SK-N-SH treated with all-trans-retinoic acid at 6 μM for 48 hours (cell line): ENCODE data around the gene LSS.

Experiments
- ATAC-seq: fragments of 200-7000 bp; cut with Tn5 transposase; 3 replicates; pipeline ENCODE4 v1.9.1; 2020; ENCODE audit warnings: mild to moderate bottlenecking, moderate library complexity
- ARNTL ChIP-seq: fragments of 450-650 bp; formaldehyde crosslinking; IDR thresholded peaks from 2 replicates; pipeline ENCODE4 v1.5.0; 2020; ENCODE audit warnings: low read depth, mild to moderate bottlenecking, moderate library complexity, borderline replicate concordance
- CSDC2 ChIP-seq: fragments of 250-450 bp; sonication (Bioruptor Pico); IDR thresholded peaks from 2 replicates; pipeline ENCODE4 v1.5.0; 2020; ENCODE audit warnings: mild to moderate bottlenecking, moderate library complexity
- ESRRG ChIP-seq: fragments of 250-450 bp; sonication (Bioruptor Pico); IDR thresholded peaks from 2 replicates; pipeline ENCODE4 v1.6.1; 2021; ENCODE audit warnings: mild to moderate bottlenecking
- ISL1 ChIP-seq: fragments of 250-450 bp; sonication (Bioruptor Pico); IDR thresholded peaks from 2 replicates; pipeline ENCODE4 v2.1.2; 2022; ENCODE audit warnings: mild to moderate bottlenecking, moderate library complexity
- OSR1 ChIP-seq: fragments of 250-450 bp; sonication (Bioruptor Pico); IDR thresholded peaks from 2 replicates; pipeline ENCODE4 v1.8.0; 2022; ENCODE audit warnings: moderate library complexity, mild to moderate bottlenecking, inconsistent platforms
- PPARA ChIP-seq: fragments of 250-450 bp; sonication (Bioruptor Pico); IDR thresholded peaks from 2 replicates; pipeline ENCODE4 v1.5.0; 2020; ENCODE audit warnings: mild to moderate bottlenecking, borderline replicate concordance
- SNAI2 ChIP-seq: fragments of 250-450 bp; sonication (Bioruptor Pico); IDR thresholded peaks from 2 replicates; pipeline ENCODE4 v1.5.0; 2020; ENCODE audit warnings: mild to moderate bottlenecking, moderate library complexity
- TOX ChIP-seq: fragments of 250-450 bp; sonication (Bioruptor Pico); IDR thresholded peaks from 2 replicates; pipeline ENCODE4 v1.8.0; 2021; ENCODE audit warnings: mild to moderate bottlenecking, moderate library complexity, borderline replicate concordance
- ZC3H10 ChIP-seq: fragments of 250-450 bp; sonication (Bioruptor Pico); IDR thresholded peaks from 2 replicates; pipeline ENCODE4 v1.5.1; 2021; ENCODE audit warnings: mild to moderate bottlenecking, moderate library complexity
- ZFP3 ChIP-seq: fragments of 250-450 bp; sonication (Bioruptor Pico); IDR thresholded peaks from 2 replicates; pipeline ENCODE4 v1.5.0; 2020; ENCODE audit warnings: mild to moderate bottlenecking, moderate library complexity
- ZFP30 ChIP-seq: fragments of 450-650 bp; formaldehyde crosslinking; IDR thresholded peaks from 2 replicates; pipeline ENCODE4 v1.5.0; 2022; ENCODE audit warnings: mild to moderate bottlenecking, moderate library complexity
- ZNF70 ChIP-seq: fragments of 450-650 bp; formaldehyde crosslinking; IDR thresholded peaks from 2 replicates; pipeline ENCODE4 v1.5.0; 2020; ENCODE audit warnings: mild to moderate bottlenecking, moderate library complexity
- ZNF8 ChIP-seq: fragments of 450-650 bp; formaldehyde crosslinking; IDR thresholded peaks from 2 replicates; pipeline ENCODE4 v1.5.0; 2020; ENCODE audit warnings: mild to moderate bottlenecking, moderate library complexity
- TF ChIP-seq, protein P1 (sequence below): fragments of 250-450 bp; sonication (Bioruptor Pico); IDR thresholded peaks from 2 replicates; pipeline ENCODE4 v1.8.0; 2020; ENCODE audit warnings: mild to moderate bottlenecking, moderate library complexity, borderline replicate concordance
- TF ChIP-seq, protein P2 (sequence below): fragments of 250-450 bp; sonication (Bioruptor Pico); IDR thresholded peaks from 2 replicates; pipeline ENCODE4 v1.5.1; 2021; ENCODE audit warnings: mild to moderate bottlenecking, moderate library complexity
- TF ChIP-seq, protein P3 (sequence below): fragments of 250-450 bp; sonication (Bioruptor Pico); IDR thresholded peaks from 2 replicates; pipeline ENCODE4 v1.8.0; 2021; ENCODE audit warnings: low read depth, mild to moderate bottlenecking, moderate library complexity, borderline replicate concordance
- TF ChIP-seq, protein P4 (sequence below): fragments of 250-450 bp; sonication (Bioruptor Pico); IDR thresholded peaks from 2 replicates; pipeline ENCODE4 v1.5.0; 2020; ENCODE audit warnings: mild to moderate bottlenecking, moderate library complexity
- TF ChIP-seq, protein P5 (sequence below): fragments of 250-450 bp; sonication (Bioruptor Pico); IDR thresholded peaks from 2 replicates; pipeline ENCODE4 v1.5.1; 2020; ENCODE audit warnings: low read depth, mild to moderate bottlenecking, moderate library complexity

LSS gene

DNA sequence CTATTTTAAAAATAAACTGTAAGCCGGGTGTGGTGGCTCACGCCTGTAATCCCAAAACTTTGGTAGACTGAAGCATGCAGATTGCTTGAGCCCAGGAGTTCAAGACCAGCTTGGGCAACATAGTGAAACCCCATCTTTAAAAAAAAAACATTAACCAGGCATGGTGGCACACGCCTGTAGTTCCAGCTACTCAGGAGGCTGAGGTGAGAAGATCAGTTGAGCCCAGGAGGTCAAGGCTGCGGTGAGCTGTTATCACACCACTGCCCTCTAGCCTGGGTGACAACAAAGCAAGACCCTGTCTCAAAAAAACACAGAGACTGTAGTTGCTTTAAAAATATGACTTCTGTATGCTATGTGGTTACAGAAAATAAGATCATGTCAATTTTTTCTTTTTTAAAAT, 24.3 kb upstream of the LSS start:
- TF ChIP-seq OSR1 (CRISPR knock-in tag), result no peak
- no peak for TF ChIP-seq ZFP30 (CRISPR knock-in tag)
- TF ChIP-seq ARNTL (CRISPR knock-in tag), result no peak
- TF ChIP-seq, protein P1, sequence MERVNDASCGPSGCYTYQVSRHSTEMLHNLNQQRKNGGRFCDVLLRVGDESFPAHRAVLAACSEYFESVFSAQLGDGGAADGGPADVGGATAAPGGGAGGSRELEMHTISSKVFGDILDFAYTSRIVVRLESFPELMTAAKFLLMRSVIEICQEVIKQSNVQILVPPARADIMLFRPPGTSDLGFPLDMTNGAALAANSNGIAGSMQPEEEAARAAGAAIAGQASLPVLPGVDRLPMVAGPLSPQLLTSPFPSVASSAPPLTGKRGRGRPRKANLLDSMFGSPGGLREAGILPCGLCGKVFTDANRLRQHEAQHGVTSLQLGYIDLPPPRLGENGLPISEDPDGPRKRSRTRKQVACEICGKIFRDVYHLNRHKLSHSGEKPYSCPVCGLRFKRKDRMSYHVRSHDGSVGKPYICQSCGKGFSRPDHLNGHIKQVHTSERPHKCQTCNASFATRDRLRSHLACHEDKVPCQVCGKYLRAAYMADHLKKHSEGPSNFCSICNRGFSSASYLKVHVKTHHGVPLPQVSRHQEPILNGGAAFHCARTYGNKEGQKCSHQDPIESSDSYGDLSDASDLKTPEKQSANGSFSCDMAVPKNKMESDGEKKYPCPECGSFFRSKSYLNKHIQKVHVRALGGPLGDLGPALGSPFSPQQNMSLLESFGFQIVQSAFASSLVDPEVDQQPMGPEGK (CRISPR knock-in tag), result no peak
- ATAC-seq, result no peak

DNA sequence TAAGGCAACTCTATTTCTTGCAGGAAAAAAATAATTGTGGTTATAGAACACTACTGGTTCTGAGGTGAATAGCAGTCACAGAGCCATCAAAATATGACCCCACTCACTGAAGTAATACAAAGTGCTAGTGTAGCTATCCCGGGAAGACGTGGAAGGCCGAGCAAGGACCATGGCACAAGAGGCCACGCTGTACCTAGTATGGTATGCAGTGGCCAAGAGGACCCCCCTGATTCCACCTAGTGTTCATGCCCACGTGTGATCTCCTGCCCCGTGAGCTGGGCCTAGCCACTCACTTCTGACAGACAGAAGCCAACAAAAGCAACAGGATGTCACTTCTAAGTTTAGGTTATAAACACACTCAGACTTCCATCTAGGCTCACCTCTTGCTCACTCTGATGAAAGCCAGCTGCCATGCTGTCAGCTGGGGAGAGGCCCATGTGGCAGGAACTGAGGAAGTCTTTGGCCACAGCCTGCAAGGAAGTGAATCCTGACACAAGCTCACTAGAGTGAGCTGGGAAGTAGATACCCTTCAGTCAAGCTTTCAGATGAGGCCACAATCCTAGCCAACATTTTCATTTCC, 21.7 kb upstream of the LSS start:
- ATAC-seq, result no peak; the same call in 2 of the 3 replicates
- no peak for TF ChIP-seq ZNF8
- TF ChIP-seq, protein P2, sequence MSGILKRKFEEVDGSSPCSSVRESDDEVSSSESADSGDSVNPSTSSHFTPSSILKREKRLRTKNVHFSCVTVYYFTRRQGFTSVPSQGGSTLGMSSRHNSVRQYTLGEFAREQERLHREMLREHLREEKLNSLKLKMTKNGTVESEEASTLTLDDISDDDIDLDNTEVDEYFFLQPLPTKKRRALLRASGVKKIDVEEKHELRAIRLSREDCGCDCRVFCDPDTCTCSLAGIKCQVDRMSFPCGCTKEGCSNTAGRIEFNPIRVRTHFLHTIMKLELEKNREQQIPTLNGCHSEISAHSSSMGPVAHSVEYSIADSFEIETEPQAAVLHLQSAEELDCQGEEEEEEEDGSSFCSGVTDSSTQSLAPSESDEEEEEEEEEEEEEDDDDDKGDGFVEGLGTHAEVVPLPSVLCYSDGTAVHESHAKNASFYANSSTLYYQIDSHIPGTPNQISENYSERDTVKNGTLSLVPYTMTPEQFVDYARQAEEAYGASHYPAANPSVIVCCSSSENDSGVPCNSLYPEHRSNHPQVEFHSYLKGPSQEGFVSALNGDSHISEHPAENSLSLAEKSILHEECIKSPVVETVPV (CRISPR knock-in tag), result no peak

DNA sequence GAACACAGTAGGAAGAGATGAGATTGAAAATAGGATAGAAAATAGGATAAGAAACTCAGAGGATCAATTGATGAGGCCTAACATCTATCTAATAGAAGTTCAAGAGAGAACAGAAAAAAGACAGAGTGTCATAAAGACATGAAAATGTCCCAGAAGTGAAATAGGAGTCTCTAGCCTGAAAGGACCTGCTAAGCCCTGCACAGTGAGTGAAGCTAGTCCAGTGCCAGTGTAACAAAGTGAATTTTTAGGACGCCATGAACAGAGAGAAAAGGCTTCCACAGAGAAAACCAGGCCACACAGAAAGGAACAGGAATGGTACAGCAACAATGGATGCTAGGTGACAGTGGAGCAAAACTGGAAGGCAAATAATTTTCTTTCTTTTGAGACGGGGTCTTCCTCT, 20.3 kb upstream of the LSS start:
- ATAC-seq, result no peak
- TF ChIP-seq ZFP30 (CRISPR knock-in tag) (no peak), TOX (CRISPR knock-in tag) (no peak), CSDC2 (CRISPR knock-in tag) (no peak), ZC3H10 (CRISPR knock-in tag) (no peak), ZFP3 (CRISPR knock-in tag) (no peak), ZNF8 (no peak), ISL1 (no peak), SNAI2 (CRISPR knock-in tag) (no peak), PPARA (CRISPR knock-in tag) (no peak)
- TF ChIP-seq, protein P2 (CRISPR knock-in tag), result no peak
- TF ChIP-seq, all 23 proteins: peak for 0

DNA sequence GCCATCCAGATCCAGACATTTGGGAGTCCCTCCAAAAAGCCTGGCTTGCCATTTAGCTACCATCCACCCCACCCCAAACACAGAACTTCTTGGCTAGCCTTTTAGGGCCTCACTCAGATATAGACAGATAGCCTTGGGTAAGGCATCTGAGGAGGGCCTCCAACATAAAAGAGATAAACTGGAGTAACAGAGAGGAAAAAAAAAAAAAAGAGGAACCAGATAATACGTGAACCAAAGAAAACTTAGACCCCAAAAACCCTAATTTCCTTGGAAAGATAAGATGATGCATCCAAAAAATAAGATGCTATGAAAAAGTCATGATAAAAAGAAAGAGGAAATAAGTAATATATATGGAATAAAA, 19.8 kb upstream of the LSS start:
- TF ChIP-seq, protein P3, sequence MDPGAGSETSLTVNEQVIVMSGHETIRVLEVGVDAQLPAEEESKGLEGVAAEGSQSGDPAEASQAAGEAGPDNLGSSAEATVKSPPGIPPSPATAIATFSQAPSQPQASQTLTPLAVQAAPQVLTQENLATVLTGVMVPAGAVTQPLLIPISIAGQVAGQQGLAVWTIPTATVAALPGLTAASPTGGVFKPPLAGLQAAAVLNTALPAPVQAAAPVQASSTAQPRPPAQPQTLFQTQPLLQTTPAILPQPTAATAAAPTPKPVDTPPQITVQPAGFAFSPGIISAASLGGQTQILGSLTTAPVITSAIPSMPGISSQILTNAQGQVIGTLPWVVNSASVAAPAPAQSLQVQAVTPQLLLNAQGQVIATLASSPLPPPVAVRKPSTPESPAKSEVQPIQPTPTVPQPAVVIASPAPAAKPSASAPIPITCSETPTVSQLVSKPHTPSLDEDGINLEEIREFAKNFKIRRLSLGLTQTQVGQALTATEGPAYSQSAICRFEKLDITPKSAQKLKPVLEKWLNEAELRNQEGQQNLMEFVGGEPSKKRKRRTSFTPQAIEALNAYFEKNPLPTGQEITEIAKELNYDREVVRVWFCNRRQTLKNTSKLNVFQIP (CRISPR knock-in tag), result no peak
- no peak for TF ChIP-seq ZC3H10 (CRISPR knock-in tag)
- TF ChIP-seq ESRRG (CRISPR knock-in tag), result no peak
- no peak for TF ChIP-seq ZNF70 (CRISPR knock-in tag)
- TF ChIP-seq SNAI2 (CRISPR knock-in tag), result no peak
- no peak for TF ChIP-seq CSDC2 (CRISPR knock-in tag)
- TF ChIP-seq ZFP3 (CRISPR knock-in tag), result no peak
- TF ChIP-seq, protein P4, sequence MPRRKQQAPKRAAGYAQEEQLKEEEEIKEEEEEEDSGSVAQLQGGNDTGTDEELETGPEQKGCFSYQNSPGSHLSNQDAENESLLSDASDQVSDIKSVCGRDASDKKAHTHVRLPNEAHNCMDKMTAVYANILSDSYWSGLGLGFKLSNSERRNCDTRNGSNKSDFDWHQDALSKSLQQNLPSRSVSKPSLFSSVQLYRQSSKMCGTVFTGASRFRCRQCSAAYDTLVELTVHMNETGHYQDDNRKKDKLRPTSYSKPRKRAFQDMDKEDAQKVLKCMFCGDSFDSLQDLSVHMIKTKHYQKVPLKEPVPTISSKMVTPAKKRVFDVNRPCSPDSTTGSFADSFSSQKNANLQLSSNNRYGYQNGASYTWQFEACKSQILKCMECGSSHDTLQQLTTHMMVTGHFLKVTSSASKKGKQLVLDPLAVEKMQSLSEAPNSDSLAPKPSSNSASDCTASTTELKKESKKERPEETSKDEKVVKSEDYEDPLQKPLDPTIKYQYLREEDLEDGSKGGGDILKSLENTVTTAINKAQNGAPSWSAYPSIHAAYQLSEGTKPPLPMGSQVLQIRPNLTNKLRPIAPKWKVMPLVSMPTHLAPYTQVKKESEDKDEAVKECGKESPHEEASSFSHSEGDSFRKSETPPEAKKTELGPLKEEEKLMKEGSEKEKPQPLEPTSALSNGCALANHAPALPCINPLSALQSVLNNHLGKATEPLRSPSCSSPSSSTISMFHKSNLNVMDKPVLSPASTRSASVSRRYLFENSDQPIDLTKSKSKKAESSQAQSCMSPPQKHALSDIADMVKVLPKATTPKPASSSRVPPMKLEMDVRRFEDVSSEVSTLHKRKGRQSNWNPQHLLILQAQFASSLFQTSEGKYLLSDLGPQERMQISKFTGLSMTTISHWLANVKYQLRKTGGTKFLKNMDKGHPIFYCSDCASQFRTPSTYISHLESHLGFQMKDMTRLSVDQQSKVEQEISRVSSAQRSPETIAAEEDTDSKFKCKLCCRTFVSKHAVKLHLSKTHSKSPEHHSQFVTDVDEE (CRISPR knock-in tag), result no peak
- TF ChIP-seq, protein P5, sequence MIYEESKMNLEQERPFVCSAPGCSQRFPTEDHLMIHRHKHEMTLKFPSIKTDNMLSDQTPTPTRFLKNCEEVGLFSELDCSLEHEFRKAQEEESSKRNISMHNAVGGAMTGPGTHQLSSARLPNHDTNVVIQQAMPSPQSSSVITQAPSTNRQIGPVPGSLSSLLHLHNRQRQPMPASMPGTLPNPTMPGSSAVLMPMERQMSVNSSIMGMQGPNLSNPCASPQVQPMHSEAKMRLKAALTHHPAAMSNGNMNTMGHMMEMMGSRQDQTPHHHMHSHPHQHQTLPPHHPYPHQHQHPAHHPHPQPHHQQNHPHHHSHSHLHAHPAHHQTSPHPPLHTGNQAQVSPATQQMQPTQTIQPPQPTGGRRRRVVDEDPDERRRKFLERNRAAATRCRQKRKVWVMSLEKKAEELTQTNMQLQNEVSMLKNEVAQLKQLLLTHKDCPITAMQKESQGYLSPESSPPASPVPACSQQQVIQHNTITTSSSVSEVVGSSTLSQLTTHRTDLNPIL, result no peak
- TF ChIP-seq, all 23 proteins: peak for 0
- ATAC-seq, result no peak
